ENCODE measurements around the gene POU4F3. TPM values are rescaled to one million over a fixed set of nuclear protein-coding genes. Genes with fewer than 3 reads are reported as not detected.

POU4F3 gene
- total RNA-seq, 1 experiment from 2014 or later = not detected

DNA sequence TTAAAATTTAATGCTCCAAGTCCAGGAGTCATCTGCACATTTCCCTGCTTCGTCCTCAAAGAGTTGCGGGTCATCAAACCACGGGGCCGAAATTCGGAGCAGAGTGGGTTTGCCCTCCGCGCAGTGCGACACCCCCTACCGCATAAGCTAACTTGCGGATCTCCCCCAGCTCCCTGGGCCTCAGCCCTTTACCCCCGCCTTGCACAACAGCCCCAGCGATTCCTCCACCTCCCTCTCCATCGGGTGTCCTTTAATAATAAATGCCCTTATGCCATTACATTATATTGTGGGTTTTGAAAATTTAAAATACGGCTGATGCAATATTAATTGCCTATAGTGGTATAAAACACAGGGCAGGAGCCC, 3.9 kb downstream of the POU4F3 start:
- no peak overlapping the region for H3K4me2 ChIP-seq (ENCODE audit: low read depth, low read length, poor library complexity, severe bottlenecking)
- H3K27ac ChIP-seq (ENCODE audit: low read length) = no peak overlapping the region
- H2AFZ ChIP-seq (ENCODE audit: low read length) = no peak overlapping the region
- no peaks in the 10 kb centered on the region for H3K9me3 ChIP-seq (ENCODE audit: low read length)
- H3K79me2 ChIP-seq (ENCODE audit: low read length) = no peaks in the 10 kb centered on the region
- no peaks in the 10 kb centered on the region for H3K27me3 ChIP-seq (ENCODE audit: low read length)
- no peak overlapping the region for H3K9ac ChIP-seq (ENCODE audit: low read length)
- no peaks in the 10 kb centered on the region for H3K9me2 ChIP-seq (replicated peaks; ENCODE audit: insufficient read depth, low read length)
- H3K4me1 ChIP-seq (ENCODE audit: low read length) = no peaks in the 10 kb centered on the region
- no peaks in the 10 kb centered on the region for H4K20me1 ChIP-seq (ENCODE audit: insufficient read depth, low read depth, low read length)
- DNase-seq = no peak
- no peak overlapping the region for H3K4me3 ChIP-seq (ENCODE audit: low read length)
- H3K36me3 ChIP-seq (ENCODE audit: insufficient read depth, low read length) = no peaks in the 10 kb centered on the region

DNA sequence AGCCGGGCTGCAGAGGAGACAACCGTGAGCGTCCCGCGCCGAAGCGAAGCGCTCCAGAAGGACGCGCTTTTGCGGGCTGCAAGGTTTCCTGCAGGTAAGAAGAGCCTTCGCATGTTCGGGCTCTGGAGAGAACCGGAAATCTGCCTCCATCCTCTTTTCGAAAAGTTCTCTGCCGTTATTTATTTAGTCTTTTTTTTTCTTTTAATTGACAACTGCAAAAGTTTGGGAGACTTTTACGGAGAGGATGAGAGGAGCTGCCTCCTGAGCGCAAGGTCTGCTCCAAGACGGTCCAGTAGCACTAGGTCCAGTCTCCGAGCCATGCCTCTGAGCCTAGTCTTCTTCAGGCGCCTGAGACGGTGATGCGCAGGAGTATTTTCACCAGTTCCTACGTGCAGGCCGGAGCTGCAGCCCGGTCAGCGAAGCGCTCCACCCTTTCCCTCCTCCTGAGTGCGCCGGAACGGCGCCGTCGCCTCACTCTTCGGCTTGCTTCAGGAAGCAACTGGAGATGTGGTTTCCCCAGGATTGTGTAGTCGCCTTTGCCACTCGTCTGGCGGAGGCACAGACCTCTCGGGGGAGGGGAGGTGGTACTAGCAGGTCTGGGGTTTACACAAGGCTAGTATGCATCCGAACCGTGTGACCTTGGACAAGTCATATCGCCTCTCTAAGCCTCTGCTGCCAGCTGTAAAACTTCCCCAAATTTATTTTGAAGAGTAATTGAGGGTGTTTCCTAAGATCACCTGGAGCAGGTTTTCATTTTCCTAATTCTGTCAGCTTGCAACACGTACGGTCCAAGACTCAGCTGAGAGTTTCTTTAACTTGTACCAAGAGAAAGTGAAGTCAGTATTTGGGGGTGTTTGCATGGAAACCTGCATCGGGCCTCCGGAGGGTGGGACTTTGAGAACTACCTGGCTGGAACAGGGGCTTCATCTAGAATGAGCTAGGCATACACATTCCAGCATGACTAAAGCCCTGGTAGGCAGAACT, 4.5 kb downstream of the POU4F3 start:
- H3K27me3 ChIP-seq (ENCODE audit: low read length) = no peaks in the 10 kb centered on the region
- H3K36me3 ChIP-seq (ENCODE audit: insufficient read depth, low read length) = no peaks in the 10 kb centered on the region

DNA sequence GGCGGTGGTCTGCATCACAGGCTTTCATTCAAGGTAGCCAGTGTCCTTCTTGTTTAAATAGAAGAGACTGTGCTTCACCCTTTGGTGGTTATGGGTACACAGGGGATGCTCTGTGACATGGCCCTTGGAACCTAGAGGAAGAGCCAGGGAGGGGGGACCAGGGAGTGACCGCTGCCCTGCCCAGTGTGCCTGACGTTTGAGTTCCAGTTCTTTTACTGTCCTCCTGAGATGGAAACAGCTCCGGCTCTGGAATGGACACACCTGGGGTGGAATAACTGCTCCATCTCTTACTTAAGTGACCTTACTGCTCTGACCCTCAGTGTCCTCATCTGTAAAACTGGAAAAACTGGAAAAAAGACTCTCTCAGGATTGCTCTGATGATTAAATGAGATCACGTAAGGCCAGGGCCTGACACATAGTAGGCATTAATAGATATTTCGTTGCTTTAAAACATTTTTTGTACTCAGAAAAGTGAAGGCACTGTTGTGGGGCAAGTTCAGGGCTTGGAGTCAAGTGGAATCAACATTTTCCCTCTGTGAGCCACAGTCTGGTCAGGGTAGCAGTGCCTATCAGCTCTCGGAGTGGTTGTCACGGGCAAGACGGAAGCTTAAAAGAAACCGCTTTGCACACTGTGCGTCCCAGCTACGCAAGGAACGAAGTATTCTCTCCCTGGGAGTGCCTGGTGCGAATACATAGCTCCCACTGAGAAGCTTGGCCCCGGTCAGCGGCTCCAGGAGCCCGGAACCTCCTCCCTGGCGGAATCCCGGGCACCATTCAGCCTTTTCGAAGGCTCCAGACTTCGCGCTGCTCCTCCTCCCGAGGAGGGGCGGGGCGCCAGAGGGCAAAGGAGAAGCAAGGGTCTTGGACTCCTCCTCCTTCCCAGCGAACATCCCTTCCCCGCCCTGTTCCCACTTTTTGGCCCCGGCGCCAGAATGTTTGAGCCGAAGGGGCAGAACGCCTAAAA, 5.8 kb downstream of the POU4F3 start:
- no peaks in the 10 kb centered on the region for H3K9me3 ChIP-seq (ENCODE audit: low read length)
- H3K4me3 ChIP-seq (ENCODE audit: low read length) = no peak overlapping the region
- no peak overlapping the region for H3K27ac ChIP-seq (ENCODE audit: low read length)
- no peaks in the 10 kb centered on the region for H3K36me3 ChIP-seq (ENCODE audit: insufficient read depth, low read length)
- no peaks in the 10 kb centered on the region for H3K4me1 ChIP-seq (ENCODE audit: low read length)
- H3K9me2 ChIP-seq (replicated peaks; ENCODE audit: insufficient read depth, low read length) = no peaks in the 10 kb centered on the region
- no peak overlapping the region for H3K9ac ChIP-seq (ENCODE audit: low read length)
- no peaks in the 10 kb centered on the region for H3K27me3 ChIP-seq (ENCODE audit: low read length)
- H2AFZ ChIP-seq (ENCODE audit: low read length) = no peak overlapping the region
- H4K20me1 ChIP-seq (ENCODE audit: insufficient read depth, low read depth, low read length) = no peaks in the 10 kb centered on the region
- no peak for DNase-seq
- no peaks in the 10 kb centered on the region for H3K79me2 ChIP-seq (ENCODE audit: low read length)
- H3K4me2 ChIP-seq (ENCODE audit: low read depth, low read length, poor library complexity, severe bottlenecking) = no peak overlapping the region

More for the DNA sequence above, 4.5 kb downstream of the POU4F3 start:
- Histone ChIP-seq H3K4me3 (ENCODE audit: low read length) (no peak overlapping the region), H3K9me2 (replicated peaks; ENCODE audit: insufficient read depth, low read length) (no peaks in the 10 kb centered on the region), H2AFZ (ENCODE audit: low read length) (no peak overlapping the region), H3K4me1 (ENCODE audit: low read length) (no peaks in the 10 kb centered on the region), H3K4me2 (ENCODE audit: low read depth, low read length, poor library complexity, severe bottlenecking) (no peak overlapping the region), H3K9me3 (ENCODE audit: low read length) (no peaks in the 10 kb centered on the region), H3K79me2 (ENCODE audit: low read length) (no peaks in the 10 kb centered on the region), H3K9ac (ENCODE audit: low read length) (no peak overlapping the region), H4K20me1 (ENCODE audit: insufficient read depth, low read depth, low read length) (no peaks in the 10 kb centered on the region), H3K27ac (ENCODE audit: low read length) (no peak overlapping the region)
- no peak for DNase-seq

DNA sequence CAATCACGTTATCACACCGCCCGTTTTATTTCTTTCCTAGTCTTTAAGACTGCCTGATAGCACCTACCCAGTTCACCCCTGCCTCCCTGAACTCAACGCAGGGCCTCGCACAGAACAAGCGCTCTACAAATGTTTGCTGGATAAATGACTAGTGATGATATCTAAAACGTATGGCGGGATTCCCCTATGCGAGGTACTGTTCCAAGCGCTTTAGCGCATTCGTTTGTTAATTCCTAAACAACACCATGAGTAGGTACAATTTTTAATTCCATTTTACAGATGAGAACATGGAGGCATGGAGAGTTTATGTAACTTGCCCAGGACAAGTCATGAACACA, 6.6 kb downstream of the POU4F3 start:
- no peak for DNase-seq
- Histone ChIP-seq H3K4me2 (ENCODE audit: low read depth, low read length, poor library complexity, severe bottlenecking) (no peak overlapping the region), H3K36me3 (ENCODE audit: insufficient read depth, low read length) (no peaks in the 10 kb centered on the region), H2AFZ (ENCODE audit: low read length) (no peak overlapping the region), H3K27ac (ENCODE audit: low read length) (no peak overlapping the region), H3K79me2 (ENCODE audit: low read length) (no peaks in the 10 kb centered on the region), H3K9ac (ENCODE audit: low read length) (no peak overlapping the region), H3K27me3 (ENCODE audit: low read length) (no peaks in the 10 kb centered on the region), H3K4me1 (ENCODE audit: low read length) (no peaks in the 10 kb centered on the region), H4K20me1 (ENCODE audit: insufficient read depth, low read depth, low read length) (no peaks in the 10 kb centered on the region), H3K9me3 (ENCODE audit: low read length) (no peaks in the 10 kb centered on the region), H3K9me2 (replicated peaks; ENCODE audit: insufficient read depth, low read length) (no peaks in the 10 kb centered on the region), H3K4me3 (ENCODE audit: low read length) (no peak overlapping the region)

DNA sequence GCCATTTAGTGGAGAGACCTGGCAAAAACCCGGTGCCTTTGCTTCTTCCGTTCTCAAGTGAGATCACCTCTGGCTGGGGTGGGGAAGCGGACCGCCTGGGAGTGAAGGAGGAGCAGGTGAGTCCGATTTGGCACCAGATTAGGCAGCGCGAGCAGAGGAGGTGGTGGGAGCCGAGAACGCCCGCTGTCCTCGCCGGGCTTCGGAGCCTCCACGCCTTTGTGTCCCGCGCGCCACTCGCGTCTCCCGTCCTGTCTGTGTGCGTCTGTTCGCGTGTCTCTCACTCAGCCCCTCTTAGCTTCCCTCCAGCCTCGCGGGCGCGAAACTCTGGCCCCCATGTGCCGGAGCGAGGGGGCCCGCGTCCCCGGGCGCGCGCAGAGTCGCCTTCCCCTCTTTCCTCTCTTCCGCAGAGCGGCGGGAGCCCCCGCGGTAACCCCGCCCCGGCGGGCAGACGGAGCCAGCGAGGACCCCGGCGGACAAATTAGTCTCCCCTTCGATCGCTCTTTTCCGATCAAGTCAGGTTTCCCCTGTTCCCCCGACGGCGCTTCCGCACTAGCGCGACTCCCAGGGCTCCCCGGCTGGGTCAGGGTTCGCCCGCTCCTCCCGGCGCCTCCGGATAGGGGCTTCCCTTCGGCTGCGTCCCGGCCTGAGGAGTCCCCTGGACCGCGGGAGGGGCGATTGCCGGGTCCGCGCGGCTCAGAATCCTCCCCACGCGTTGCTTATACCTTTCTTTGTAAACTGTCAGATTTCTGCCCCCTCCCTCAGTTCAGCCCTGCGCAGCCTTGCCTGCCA, 7.1 kb downstream of the POU4F3 start:
- Histone ChIP-seq H3K27me3 (ENCODE audit: low read length) (no peaks in the 10 kb centered on the region), H3K9me2 (replicated peaks; ENCODE audit: insufficient read depth, low read length) (no peaks in the 10 kb centered on the region), H3K4me1 (ENCODE audit: low read length) (no peaks in the 10 kb centered on the region), H3K79me2 (ENCODE audit: low read length) (no peaks in the 10 kb centered on the region), H4K20me1 (ENCODE audit: insufficient read depth, low read depth, low read length) (no peaks in the 10 kb centered on the region), H2AFZ (ENCODE audit: low read length) (no peak overlapping the region), H3K9ac (ENCODE audit: low read length) (no peak overlapping the region), H3K9me3 (ENCODE audit: low read length) (no peaks in the 10 kb centered on the region), H3K27ac (ENCODE audit: low read length) (no peak overlapping the region), H3K36me3 (ENCODE audit: insufficient read depth, low read length) (no peaks in the 10 kb centered on the region), H3K4me2 (ENCODE audit: low read depth, low read length, poor library complexity, severe bottlenecking) (no peak overlapping the region), H3K4me3 (ENCODE audit: low read length) (no peak overlapping the region)
- DNase-seq = no peak

DNA sequence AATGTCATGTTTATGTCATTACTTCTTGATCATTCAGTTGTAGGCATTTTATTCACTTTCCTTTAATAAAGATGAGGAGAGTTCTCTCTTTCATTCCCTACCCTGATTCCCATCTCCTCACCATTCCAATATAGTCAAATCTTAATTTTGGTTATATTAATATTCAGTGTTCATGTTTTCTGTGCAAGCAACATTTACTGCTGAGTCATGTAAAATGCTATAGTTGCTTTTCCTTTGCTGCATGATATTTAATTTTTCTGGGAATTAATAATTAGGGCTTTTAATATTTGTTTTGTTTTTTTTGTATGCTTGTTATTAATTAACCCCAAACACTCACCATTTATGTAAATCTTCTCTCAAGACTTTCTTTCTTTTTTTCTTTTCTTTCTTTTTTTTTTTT, 18.5 kb downstream of the POU4F3 start:
- H3K27ac ChIP-seq (ENCODE audit: low read length) = no peak overlapping the region
- DNase-seq = no peak
- H4K20me1 ChIP-seq (ENCODE audit: insufficient read depth, low read depth, low read length) = no peaks in the 10 kb centered on the region
- H3K9me3 ChIP-seq (ENCODE audit: low read length) = no peaks in the 10 kb centered on the region
- no peaks in the 10 kb centered on the region for H3K27me3 ChIP-seq (ENCODE audit: low read length)
- no peak overlapping the region for H3K4me2 ChIP-seq (ENCODE audit: low read depth, low read length, poor library complexity, severe bottlenecking)
- no peaks in the 10 kb centered on the region for H3K4me1 ChIP-seq (ENCODE audit: low read length)
- H3K4me3 ChIP-seq (ENCODE audit: low read length) = no peak overlapping the region
- H3K79me2 ChIP-seq (ENCODE audit: low read length) = no peaks in the 10 kb centered on the region
- no peaks in the 10 kb centered on the region for H3K9me2 ChIP-seq (replicated peaks; ENCODE audit: insufficient read depth, low read length)
- no peak overlapping the region for H3K9ac ChIP-seq (ENCODE audit: low read length)
- no peaks in the 10 kb centered on the region for H3K36me3 ChIP-seq (ENCODE audit: insufficient read depth, low read length)
- no peak overlapping the region for H2AFZ ChIP-seq (ENCODE audit: low read length)

DNA sequence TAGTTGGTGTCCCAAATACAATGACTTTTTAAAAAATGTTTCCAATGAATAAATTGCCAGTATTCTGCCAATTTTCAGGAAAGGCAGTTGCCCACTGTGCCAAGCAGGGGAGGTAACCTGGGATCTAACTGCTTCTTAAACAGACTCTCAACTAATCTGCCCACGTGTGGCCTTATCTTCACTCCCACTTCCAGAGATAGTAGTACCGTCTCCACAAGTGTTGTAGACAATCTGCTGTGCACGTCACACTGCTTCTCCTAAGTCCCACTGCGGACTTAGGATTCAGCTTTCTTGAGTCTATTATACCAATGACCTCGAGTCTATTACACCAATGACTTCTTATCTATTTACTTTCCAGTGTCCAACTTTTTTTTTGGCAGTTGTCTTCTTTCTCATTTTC, 21.2 kb downstream of the POU4F3 start:
- H3K4me3 ChIP-seq (ENCODE audit: low read length) = no peak overlapping the region
- no peaks in the 10 kb centered on the region for H3K4me1 ChIP-seq (ENCODE audit: low read length)
- H3K9ac ChIP-seq (ENCODE audit: low read length) = no peak overlapping the region
- H3K9me3 ChIP-seq (ENCODE audit: low read length) = no peaks in the 10 kb centered on the region
- no peaks in the 10 kb centered on the region for H4K20me1 ChIP-seq (ENCODE audit: insufficient read depth, low read depth, low read length)
- no peak overlapping the region for H2AFZ ChIP-seq (ENCODE audit: low read length)
- no peaks in the 10 kb centered on the region for H3K79me2 ChIP-seq (ENCODE audit: low read length)
- no peak for DNase-seq
- no peaks in the 10 kb centered on the region for H3K27me3 ChIP-seq (ENCODE audit: low read length)
- H3K27ac ChIP-seq (ENCODE audit: low read length) = no peak overlapping the region
- H3K36me3 ChIP-seq (ENCODE audit: insufficient read depth, low read length) = no peaks in the 10 kb centered on the region
- H3K4me2 ChIP-seq (ENCODE audit: low read depth, low read length, poor library complexity, severe bottlenecking) = no peak overlapping the region
- H3K9me2 ChIP-seq (replicated peaks; ENCODE audit: insufficient read depth, low read length) = no peaks in the 10 kb centered on the region
